Stimulated activated CD8-positive, alpha-beta memory T cell treated with anti-CD3 and anti-CD28 coated beads, Interleukin-4, amount 100 ng/mL, for 24 hours (primary cell): ENCODE data around the gene BCAR1.
"Not testable (repeated sequence)": the region's sequence is repeated elsewhere in the genome, so short reads cannot be mapped to it uniquely, and the experiment has no call there.

Experiments
- DNase-seq: peaks from one replicate; pipeline ENCODE4 v3.0.0-alpha.2; 2020; ENCODE audit warnings: low read depth

Gene BCAR1

GRCh38 chr16:75252946-75253911, 1.8 kb upstream of the BCAR1 start:
- DNase-seq: no peak

DNA sequence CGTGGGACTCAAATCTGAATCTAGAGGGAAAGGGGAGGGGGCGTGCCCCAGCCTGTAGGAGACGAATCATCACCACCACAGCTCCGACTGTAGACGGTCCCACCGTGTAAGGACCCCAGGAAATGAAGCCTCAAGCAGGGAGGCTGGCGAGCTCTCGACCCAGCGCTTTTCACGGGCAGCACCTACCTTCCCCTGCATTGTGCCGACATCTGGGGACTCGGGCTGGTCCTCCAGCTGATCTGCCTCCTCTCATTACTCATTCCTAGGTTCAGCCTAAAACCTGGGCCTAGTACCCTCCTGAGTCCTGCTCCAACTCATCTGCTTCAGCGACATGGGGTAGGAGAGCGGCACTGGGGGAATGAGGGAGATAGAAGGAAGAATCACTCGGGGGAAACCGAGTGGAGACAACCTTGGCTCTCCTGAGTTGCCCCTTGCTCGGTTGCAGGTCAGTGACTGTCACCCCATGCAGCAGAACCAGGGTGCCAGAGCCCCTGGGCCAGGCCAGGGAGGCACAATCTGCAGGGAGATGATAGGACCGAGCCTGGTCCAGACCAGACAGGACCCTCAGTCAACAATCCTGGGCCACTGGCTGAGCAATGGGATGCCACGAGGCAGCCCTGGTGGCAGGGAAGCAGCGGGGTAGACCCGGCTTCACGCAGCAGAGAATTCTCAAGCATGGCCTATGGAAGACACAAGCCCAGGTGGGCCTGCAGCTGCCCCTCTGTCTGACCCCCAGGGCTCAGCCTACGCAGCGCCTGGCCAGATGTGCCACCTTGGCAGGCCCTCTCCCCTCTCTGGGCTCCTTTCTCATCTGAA, 833 bp upstream of the BCAR1 start:
- DNase-seq: no peak

- DNase-seq: no peak
These were observed 580 bp downstream of the BCAR1 start for GRCh38 chr16:75250809-75251279.

DNA sequence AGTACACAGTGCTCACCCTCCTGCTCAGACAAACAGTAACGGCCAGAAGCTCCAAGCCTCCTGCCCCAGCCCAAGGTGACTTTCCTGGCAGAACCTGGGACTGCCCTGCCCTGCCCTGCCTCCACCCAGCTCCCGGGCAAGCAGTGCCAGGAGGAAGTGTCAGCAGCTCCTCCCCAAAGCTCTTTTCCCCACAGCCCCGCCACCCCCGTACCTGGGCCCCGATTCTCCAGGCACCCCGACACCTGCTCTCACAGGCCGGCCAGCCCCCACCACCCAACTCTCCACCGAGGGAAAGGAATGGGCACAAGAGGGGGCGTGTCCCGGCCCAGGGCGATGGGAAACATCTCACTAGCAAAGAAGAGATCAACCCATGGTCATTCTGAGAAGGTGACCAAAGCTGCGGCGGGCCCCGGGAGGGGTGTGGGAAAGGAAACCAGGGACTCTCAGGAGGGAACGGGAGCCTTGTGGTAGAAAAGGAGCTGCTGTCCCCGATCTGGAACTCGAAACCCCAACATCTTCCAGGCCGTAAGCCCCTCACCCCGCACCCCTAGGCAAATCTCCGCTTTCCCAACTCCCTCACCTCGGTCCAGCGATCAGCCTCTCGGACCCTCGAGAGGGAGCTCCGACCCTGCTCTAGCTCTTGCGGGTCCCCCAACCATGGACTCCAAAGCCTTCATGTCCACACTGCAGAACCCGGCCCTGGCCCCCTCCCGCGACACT, 1.2 kb downstream of the BCAR1 start:
- no peak for DNase-seq

GRCh38 chr16:75249441-75249840, 2.0 kb downstream of the BCAR1 start:
- DNase-seq: no peak

GRCh38 chr16:75248536-75249380, 2.7 kb downstream of the BCAR1 start:
- DNase-seq: no peak

DNA sequence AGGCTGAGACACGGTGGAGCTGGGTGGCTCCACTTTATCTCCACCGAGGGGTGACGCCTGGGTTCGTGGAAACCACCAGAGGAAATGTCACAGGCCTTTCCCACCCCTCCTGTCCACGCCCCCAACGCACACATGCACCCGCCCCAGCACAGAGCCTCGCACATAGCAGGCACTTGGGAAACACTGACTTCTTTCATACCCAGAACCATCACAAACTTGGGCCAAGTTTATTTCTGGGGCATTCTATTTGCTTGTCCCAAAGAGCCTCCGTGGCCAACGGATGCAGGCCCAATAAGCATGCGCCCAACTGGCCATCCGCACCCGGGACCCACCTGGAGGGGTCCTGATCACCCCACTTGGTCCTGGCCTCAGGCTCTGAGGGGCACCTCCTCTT, 3.3 kb downstream of the BCAR1 start:
- no peak for DNase-seq

DNA sequence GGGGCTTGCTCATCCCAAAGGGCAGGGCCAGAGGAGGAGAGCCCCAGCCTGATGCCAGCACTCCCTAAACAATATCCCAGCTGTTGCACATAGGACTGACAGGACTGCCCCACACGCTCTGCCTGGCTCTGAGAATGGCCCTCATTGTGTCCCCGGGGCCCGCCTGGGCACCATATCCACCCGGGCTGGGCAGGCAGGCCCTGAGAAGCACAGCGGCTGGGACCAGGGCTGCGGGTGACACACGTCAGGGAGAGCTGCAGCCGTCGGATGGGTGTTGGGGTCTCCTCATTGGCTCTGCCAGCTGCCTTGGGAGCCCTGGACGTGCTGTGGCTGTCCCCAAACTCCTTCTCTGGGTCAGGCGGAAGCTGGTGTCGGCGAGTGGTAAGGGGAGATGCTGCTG, 4.2 kb downstream of the BCAR1 start:
- no peak for DNase-seq

GRCh38 chr16:75246504-75247205, 4.8 kb downstream of the BCAR1 start:
- DNase-seq: no peak

DNA sequence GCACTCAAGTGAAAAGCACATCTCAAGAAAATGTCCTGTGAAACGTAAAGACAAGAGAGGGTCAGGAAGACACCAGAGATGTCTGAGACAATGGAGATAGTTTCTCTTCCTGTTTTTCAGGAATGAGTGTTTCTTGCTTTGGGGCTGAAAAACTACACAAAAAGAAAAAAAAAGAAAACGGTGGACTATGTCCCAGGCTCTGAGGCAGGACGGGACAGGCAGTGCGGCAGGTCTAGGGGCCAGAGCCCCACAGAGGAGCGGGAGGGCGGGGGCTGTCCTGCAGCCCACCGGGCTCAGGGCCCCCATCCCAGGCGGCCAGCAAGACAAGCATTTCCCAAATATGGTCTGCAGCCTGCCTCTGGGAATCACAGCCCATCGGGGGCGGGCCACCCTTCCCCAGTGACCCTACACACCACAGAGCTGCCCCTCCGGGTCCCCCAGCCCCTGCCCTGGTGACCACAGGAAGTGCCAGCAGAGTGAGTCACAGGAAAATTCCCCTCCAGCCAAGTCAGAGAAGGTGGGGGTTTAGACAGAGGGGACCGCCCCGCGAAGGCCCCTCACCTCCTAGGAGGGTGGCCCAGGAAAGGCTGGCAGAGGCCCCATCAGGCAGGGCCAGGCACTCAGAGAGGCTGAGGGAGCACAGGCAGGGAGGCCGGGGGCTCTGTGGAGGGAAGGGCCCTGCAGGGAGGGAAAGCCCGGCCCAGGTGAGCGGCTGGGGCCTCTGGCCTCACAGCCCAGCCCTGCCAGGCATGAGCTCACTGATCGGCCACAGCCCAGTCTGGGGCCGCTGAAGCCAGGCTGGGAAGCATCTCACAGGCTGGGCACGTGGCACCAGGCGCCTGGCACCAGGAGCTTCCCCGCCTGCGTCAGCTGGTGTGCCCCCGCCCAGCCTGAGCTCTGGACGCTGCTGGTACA, 6.3 kb downstream of the BCAR1 start:
- no peak for DNase-seq

- no peak for DNase-seq
These were observed 7.1 kb downstream of the BCAR1 start for GRCh38 chr16:75244225-75244809.

DNA sequence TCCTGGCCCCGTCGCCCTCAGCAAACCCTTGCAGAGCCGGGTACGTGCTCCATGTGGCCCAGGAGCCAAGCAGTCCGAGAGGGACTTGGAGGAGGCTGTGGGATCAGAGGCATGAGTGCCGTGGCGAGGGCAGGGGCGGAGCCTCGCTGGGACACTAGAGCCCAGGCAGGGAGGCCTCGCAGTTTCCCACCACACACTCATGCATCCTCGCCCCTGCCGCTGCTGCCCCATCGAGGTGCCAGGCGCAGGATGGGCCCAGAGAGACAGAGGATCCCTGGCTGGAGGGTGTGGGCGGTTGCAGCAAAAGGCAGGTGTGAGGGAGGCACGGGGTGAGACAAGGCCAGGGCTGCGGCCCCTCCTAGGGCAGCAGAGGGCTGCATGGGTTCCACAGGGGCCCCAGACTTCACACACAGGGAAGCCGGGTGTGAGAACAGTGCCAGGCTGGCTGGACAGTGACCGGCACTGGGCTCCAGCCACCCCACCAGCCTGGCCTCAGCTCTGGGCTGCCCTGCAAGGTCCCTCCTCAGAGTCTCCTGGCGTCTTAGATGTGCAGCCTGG, 7.7 kb downstream of the BCAR1 start:
- no peak for DNase-seq

DNA sequence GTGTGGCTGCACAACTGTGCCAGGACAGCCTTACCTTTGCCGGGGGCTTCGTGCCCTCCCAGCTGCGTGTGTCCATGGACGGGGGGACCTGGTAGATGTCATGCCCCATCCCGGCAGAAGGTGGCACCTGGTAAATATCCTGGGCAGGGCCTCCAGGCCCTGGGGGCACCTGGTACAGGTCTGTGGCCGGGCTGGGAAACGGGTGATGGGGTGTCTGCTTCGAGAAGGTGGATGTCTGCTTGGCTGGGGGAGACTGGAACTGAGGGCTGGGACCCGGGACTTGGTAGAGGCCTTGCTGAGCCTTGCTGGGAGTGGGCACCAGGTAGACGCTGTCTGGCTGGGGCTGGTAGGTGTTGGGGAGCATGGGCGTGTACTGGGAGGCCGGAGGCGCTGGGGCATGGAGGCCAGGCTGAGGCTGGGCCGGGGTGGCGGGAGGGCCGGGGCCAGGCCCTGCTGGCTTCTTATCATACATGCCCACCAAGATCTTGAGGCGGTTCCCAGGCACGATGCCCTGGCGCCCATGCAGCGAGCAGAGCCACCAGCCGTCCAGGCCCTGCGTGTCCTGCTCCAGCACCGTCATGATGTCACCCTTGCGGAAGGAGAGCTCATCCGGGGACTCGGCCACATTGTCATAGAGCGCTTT, 8.9 kb downstream of the BCAR1 start:
- DNase-seq: not testable (repeated sequence)

- no peak for DNase-seq
These were observed 9.5 kb downstream of the BCAR1 start for GRCh38 chr16:75241955-75242354.

GRCh38 chr16:75241412-75241811, 10.0 kb downstream of the BCAR1 start:
- DNase-seq: no peak

- DNase-seq: not testable (repeated sequence)
These were observed 10.8 kb downstream of the BCAR1 start for GRCh38 chr16:75240633-75241032.

GRCh38 chr16:75239542-75240122, 11.8 kb downstream of the BCAR1 start:
- no peak for DNase-seq
